Measurements from ENCODE around the gene CYP24A1.

- TF ChIP-seq CTCF (conservative IDR thresholded peaks at IDR 0.05) (no peak), ZFX (IDR thresholded peaks at IDR 0.05) (no peak)
Observed at GRCh38 chr20:54113566-54113965, 60.2 kb downstream of the CYP24A1 start.
